SK-N-SH (cell line): ENCODE data around the gene GMPPB. TPM values are rescaled to one million over a fixed set of nuclear protein-coding genes. Genes with fewer than 3 reads are reported as not detected.

Experiments used
- CTCF ChIA-PET: fragments of 300-600, 350-600 bp; formaldehyde crosslinking; extraction: SDS; loops from one replicate; lab custom pipeline; 2021; lab: Yijun Ruan, JAX
- POLR2A ChIA-PET: fragments of 350-600 bp; sonication (Branson Sonifier 250); formaldehyde crosslinking; extraction: SDS; loops from one replicate; lab custom pipeline; 2020; ENCODE audit warnings: antibody characterized with exemption, inconsistent platforms; lab: Yijun Ruan, JAX
- DNase-seq: peaks from one replicate; pipeline ENCODE4 v3.0.0; 2012
- H2AFZ ChIP-seq: fragments of 200-600 bp; sonication (generic); 2 replicates; pipeline ENCODE4 v1.8.1; 2016; ENCODE audit warnings: antibody characterized with exemption, mild to moderate bottlenecking, low read depth
- H3F3A ChIP-seq: fragments of 200-600 bp; sonication (generic); replicated peaks from 2 replicates; pipeline ENCODE3; 2016; ENCODE audit warnings: antibody characterized with exemption, mild to moderate bottlenecking; ENCODE audit not compliant: insufficient read depth
- H3K27ac ChIP-seq, 2 experiments: fragments of 200-500 bp in 1 of 2; fragments of 200-600 bp in 1 of 2; sonication (Bioruptor generic) in 1 of 2; sonication (generic), shearing (Covaris generic) in 1 of 2; 2 replicates each; pipeline versions ENCODE4 v1.5.1 to v1.6.1; 2014 to 2016; ENCODE audit warnings: low read depth in 2 of 2, inconsistent platforms in 1 of 2, low read length in 1 of 2, mild to moderate bottlenecking in 1 of 2, mixed read lengths in 1 of 2
- H3K27me3 ChIP-seq: fragments of 200-600 bp; sonication (generic), shearing (Covaris generic); 2 replicates; pipeline ENCODE4 v1.6.1; 2016; ENCODE audit warnings: mixed run types; ENCODE audit not compliant: insufficient read depth
- H3K36me3 ChIP-seq, 2 experiments: fragments of 200-500 bp in 1 of 2; fragments of 200-600 bp in 1 of 2; sonication (Bioruptor generic) in 1 of 2; sonication (generic) in 1 of 2; replicated peaks in 1 of 2; 2 replicates each; pipeline versions ENCODE3 to v1.5.1; 2014 to 2016; ENCODE audit warnings: low read length in 1 of 2, mild to moderate bottlenecking in 1 of 2; ENCODE audit not compliant: insufficient read depth in 2 of 2, control insufficient read depth in 1 of 2
- H3K4me1 ChIP-seq, 2 experiments: fragments of 200-500 bp in 1 of 2; fragments of 200-600 bp in 1 of 2; sonication (Bioruptor generic) in 1 of 2; sonication (generic), shearing (Covaris generic) in 1 of 2; 2 replicates each; pipeline versions ENCODE4 v1.5.1 to v1.6.1; 2014 to 2016; ENCODE audit warnings: low read depth in 1 of 2, low read length in 1 of 2, mixed run types in 1 of 2; ENCODE audit not compliant: insufficient read depth in 2 of 2, control insufficient read depth in 1 of 2
- H3K4me2 ChIP-seq: fragments of 200-600 bp; sonication (generic), shearing (Covaris generic); 2 replicates; pipeline ENCODE4 v1.6.1; 2017; ENCODE audit warnings: mixed run types
- H3K4me3 ChIP-seq, 2 experiments: fragments of 200-500 bp in 1 of 2; fragments of 200-600 bp in 1 of 2; sonication (Bioruptor generic) in 1 of 2; sonication (generic), shearing (Covaris generic) in 1 of 2; 2 replicates each; pipeline versions ENCODE4 v1.5.1 to v1.8.1; 2014 to 2016; ENCODE audit warnings: low read depth in 2 of 2, inconsistent platforms in 1 of 2, low read length in 1 of 2, mild to moderate bottlenecking in 1 of 2, mixed read lengths in 1 of 2, moderate library complexity in 1 of 2
- H3K79me2 ChIP-seq: fragments of 200-600 bp; sonication (generic); 2 replicates; pipeline ENCODE4 v1.8.1; 2017; ENCODE audit warnings: mild to moderate bottlenecking; ENCODE audit not compliant: insufficient read depth
- H3K9ac ChIP-seq: fragments of 200-600 bp; sonication (generic); 2 replicates; pipeline ENCODE4 v1.6.1; 2017; ENCODE audit warnings: mixed run types
- H3K9me2 ChIP-seq: fragments of 200-600 bp; sonication (generic); 2 replicates; pipeline ENCODE4 v1.6.1; 2017; ENCODE audit warnings: mixed run types
- H3K9me3 ChIP-seq: fragments of 200-600 bp; sonication (generic); 2 replicates; pipeline ENCODE4 v1.6.1; 2017; ENCODE audit warnings: mixed run types, mild to moderate bottlenecking, moderate library complexity
- H4K20me1 ChIP-seq: fragments of 200-600 bp; sonication (generic); 2 replicates; pipeline ENCODE4 v1.6.1; 2017; ENCODE audit warnings: mild to moderate bottlenecking, mixed run types; ENCODE audit not compliant: insufficient read depth
- CHD2 ChIP-seq: fragments of 150-350 bp; IDR thresholded peaks from 2 replicates; pipeline ENCODE4 v1.6.1; 2018; ENCODE audit warnings: low read length; ENCODE audit not compliant: partially characterized antibody
- ELF1 ChIP-seq: IDR thresholded peaks from 2 replicates; pipeline ENCODE4 v1.4.0; 2012
- EP300 ChIP-seq, 2 experiments: IDR thresholded peaks; 2 replicates each; pipeline versions ENCODE4 v1.4.0 to v1.6.1; 2012; ENCODE audit warnings: borderline replicate concordance in 1 of 2, low read depth in 1 of 2, low read length in 1 of 2
- EZH2phosphoT487 ChIP-seq: fragments of 200-600 bp; sonication (generic); IDR thresholded peaks from 2 replicates; pipeline ENCODE4 v1.6.1; 2017; ENCODE audit warnings: low read depth, mixed run types, mild to moderate bottlenecking, antibody characterized with exemption, moderate library complexity, borderline replicate concordance
- FOSL2 ChIP-seq: IDR thresholded peaks from 2 replicates; pipeline ENCODE4 v1.4.0; 2012; ENCODE audit warnings: low read depth, mild to moderate bottlenecking, moderate library complexity, borderline replicate concordance
- FOXJ3 ChIP-seq: sonication (generic); formaldehyde crosslinking; IDR thresholded peaks from 2 replicates; pipeline ENCODE4 v1.5.1; 2020; ENCODE audit warnings: mild to moderate bottlenecking, missing genetic modification reagents
- FOXM1 ChIP-seq: IDR thresholded peaks from 2 replicates; pipeline ENCODE4 v1.4.0; 2012; ENCODE audit warnings: low read depth, mild to moderate bottlenecking
- GABPA ChIP-seq: IDR thresholded peaks from 2 replicates; pipeline ENCODE4 v1.4.0; 2012; ENCODE audit warnings: low read depth, mild to moderate bottlenecking
- GATA2 ChIP-seq: sonication (generic); formaldehyde crosslinking; IDR thresholded peaks from 2 replicates; pipeline ENCODE4 v1.5.0; 2020; ENCODE audit warnings: mild to moderate bottlenecking, missing genetic modification reagents
- JUND ChIP-seq: IDR thresholded peaks from 2 replicates; pipeline ENCODE4 v1.4.0; 2012
- MAX ChIP-seq: IDR thresholded peaks from 2 replicates; pipeline ENCODE4 v1.4.0; 2012; ENCODE audit warnings: low read depth
- MEF2A ChIP-seq: IDR thresholded peaks from 2 replicates; pipeline ENCODE4 v1.4.0; 2012; ENCODE audit warnings: low read depth, borderline replicate concordance
- MXI1 ChIP-seq: IDR thresholded peaks from 2 replicates; pipeline ENCODE4 v1.6.1; 2012; ENCODE audit warnings: mild to moderate bottlenecking, low read depth, low read length, improper control_type of control experiment
- POLR2AphosphoS5 ChIP-seq: IDR thresholded peaks from 2 replicates; pipeline ENCODE4 v1.6.1; 2012; ENCODE audit warnings: low read depth, low read length
- RAD21 ChIP-seq: IDR thresholded peaks from 2 replicates; pipeline ENCODE4 v1.6.1; 2012; ENCODE audit warnings: mild to moderate bottlenecking, low read length
- RCOR1 ChIP-seq: fragments of 150-350 bp; IDR thresholded peaks from 2 replicates; pipeline ENCODE4 v1.6.1; 2017; ENCODE audit warnings: antibody characterized with exemption, low read length
- RFX5 ChIP-seq: IDR thresholded peaks from 2 replicates; pipeline ENCODE4 v1.6.1; 2012; ENCODE audit warnings: mild to moderate bottlenecking, improper control_type of control experiment, low read length
- RXRA ChIP-seq: IDR thresholded peaks from 2 replicates; pipeline ENCODE4 v1.4.0; 2012; ENCODE audit warnings: low read depth, mild to moderate bottlenecking, borderline replicate concordance
- SIN3A ChIP-seq: IDR thresholded peaks from 2 replicates; pipeline ENCODE4 v1.6.1; 2012; ENCODE audit warnings: low read depth, mild to moderate bottlenecking, low read length, moderate library complexity, borderline replicate concordance
- SMC3 ChIP-seq: IDR thresholded peaks from 2 replicates; pipeline ENCODE4 v1.6.1; 2012; ENCODE audit warnings: low read depth, low read length, improper control_type of control experiment
- TAF1 ChIP-seq: IDR thresholded peaks from 2 replicates; pipeline ENCODE4 v1.6.1; 2012; ENCODE audit warnings: low read depth, mild to moderate bottlenecking, low read length, moderate library complexity, borderline replicate concordance
- TCF12 ChIP-seq: IDR thresholded peaks from 2 replicates; pipeline ENCODE4 v1.4.0; 2012
- TEAD4 ChIP-seq: IDR thresholded peaks from 2 replicates; pipeline ENCODE4 v1.4.0; 2012; ENCODE audit warnings: mild to moderate bottlenecking, borderline replicate concordance; ENCODE audit not compliant: insufficient read depth
- YY1 ChIP-seq: IDR thresholded peaks from 2 replicates; pipeline ENCODE4 v1.4.0; 2012; ENCODE audit warnings: low read depth, mild to moderate bottlenecking
- WGBS: methylation state at CpG from one replicate; pipeline ENCODE4 v1.1.6; 2017; ENCODE audit warnings: low lambda C conversion rate; 5-methylcytosine and 5-hydroxymethylcytosine counted together
- polyA plus RNA-seq, 3 experiments: library from polyadenylated mRNA; depleted of rRNA; stranded (reverse); fragments of >200 nt; gene quantifications; 2 replicates each; pipeline ENCODE4 v1.2.3, GENCODE V29; 2012
- TF ChIP-seq, protein P1 (sequence below): fragments of 150-350 bp; IDR thresholded peaks from 2 replicates; pipeline ENCODE4 v1.6.1; 2016; ENCODE audit warnings: mild to moderate bottlenecking, low read depth, low read length
- TF ChIP-seq, protein P2 (sequence below): IDR thresholded peaks from 2 replicates; pipeline ENCODE4 v1.4.0; 2012; ENCODE audit warnings: low read depth, borderline replicate concordance
- TF ChIP-seq, protein P3 (sequence below): IDR thresholded peaks from 2 replicates; pipeline ENCODE4 v1.6.1; 2012; ENCODE audit warnings: mild to moderate bottlenecking, low read depth, low read length, moderate library complexity

Gene GMPPB
- polyA plus RNA-seq, 1 of the 3 experiments (the other 2 are of a cell fraction): 25.1 TPM

GRCh38 chr3:49719214-49719884 is 4.4 kb downstream of the GMPPB start, which contains the start of gene AMIGO3:
TSS of gene AMIGO3 (minus strand) at chr3:49719684. CDS start at chr3:49719465, 219 bp downstream.
- Histone ChIP-seq H3K27me3 (no peaks in the 10 kb centered on the region), H4K20me1 (no peaks in the 10 kb centered on the region), H3F3A (peaks cover 8% of the 10 kb centered on the region), H3K9ac (no peak within 1 kb of the TSS), H3K36me3 (peaks cover 0 to 38% of the 10 kb centered on the region in 2 experiments), H3K4me3 (peak within 1 kb of the TSS; percentile 47 to 61), H3K79me2 (peaks cover 15% of the 10 kb centered on the region), H3K9me3 (no peaks in the 10 kb centered on the region), H3K4me2 (peak within 1 kb of the TSS; percentile 74), H2AFZ (no peak within 1 kb of the TSS), H3K4me1 (peaks cover 8 to 26% of the 10 kb centered on the region in 2 experiments; a peak in 2 of 4 replicates), H3K27ac (peak within 1 kb of the TSS; percentile 12 to 64; a peak in 3 of 4 replicates), H3K9me2 (no peaks in the 10 kb centered on the region)
- CTCF ChIA-PET: interaction anchor here (1.1 to 7.9 kb wide), 13 partner anchors 10 to 180 kb away, joined by 3 to 76 read pairs (median 4); partner anchors contain the start of genes INKA1 and IP6K1
- DNase-seq: peak; percentile 99
- WGBS: 7% methylated on average over 46 of the region's 50 CpGs
- POLR2A ChIA-PET: interaction anchor here (0.6 to 1.9 kb wide), 6 partner anchors 12 to 401 kb away, joined by 3 to 8 read pairs (median 4); no protein-coding TSS in a partner anchor
- no peak for TF ChIP-seq EZH2phosphoT487
- peak; percentile 81 for TF ChIP-seq MAX
- TF ChIP-seq, protein P1, sequence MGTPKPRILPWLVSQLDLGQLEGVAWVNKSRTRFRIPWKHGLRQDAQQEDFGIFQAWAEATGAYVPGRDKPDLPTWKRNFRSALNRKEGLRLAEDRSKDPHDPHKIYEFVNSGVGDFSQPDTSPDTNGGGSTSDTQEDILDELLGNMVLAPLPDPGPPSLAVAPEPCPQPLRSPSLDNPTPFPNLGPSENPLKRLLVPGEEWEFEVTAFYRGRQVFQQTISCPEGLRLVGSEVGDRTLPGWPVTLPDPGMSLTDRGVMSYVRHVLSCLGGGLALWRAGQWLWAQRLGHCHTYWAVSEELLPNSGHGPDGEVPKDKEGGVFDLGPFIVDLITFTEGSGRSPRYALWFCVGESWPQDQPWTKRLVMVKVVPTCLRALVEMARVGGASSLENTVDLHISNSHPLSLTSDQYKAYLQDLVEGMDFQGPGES: no peak
- TF ChIP-seq ELF1: peak; percentile 64; the same call in 1 of the 2 replicates
- no peak for TF ChIP-seq RXRA
- TF ChIP-seq GATA2 (CRISPR knock-in tag): no peak
- TF ChIP-seq, protein P2, sequence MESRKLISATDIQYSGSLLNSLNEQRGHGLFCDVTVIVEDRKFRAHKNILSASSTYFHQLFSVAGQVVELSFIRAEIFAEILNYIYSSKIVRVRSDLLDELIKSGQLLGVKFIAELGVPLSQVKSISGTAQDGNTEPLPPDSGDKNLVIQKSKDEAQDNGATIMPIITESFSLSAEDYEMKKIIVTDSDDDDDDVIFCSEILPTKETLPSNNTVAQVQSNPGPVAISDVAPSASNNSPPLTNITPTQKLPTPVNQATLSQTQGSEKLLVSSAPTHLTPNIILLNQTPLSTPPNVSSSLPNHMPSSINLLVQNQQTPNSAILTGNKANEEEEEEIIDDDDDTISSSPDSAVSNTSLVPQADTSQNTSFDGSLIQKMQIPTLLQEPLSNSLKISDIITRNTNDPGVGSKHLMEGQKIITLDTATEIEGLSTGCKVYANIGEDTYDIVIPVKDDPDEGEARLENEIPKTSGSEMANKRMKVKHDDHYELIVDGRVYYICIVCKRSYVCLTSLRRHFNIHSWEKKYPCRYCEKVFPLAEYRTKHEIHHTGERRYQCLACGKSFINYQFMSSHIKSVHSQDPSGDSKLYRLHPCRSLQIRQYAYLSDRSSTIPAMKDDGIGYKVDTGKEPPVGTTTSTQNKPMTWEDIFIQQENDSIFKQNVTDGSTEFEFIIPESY: no peak
- no peak for TF ChIP-seq RCOR1
- no peak for TF ChIP-seq TEAD4
- TF ChIP-seq RAD21: peak; percentile 32
- TF ChIP-seq TAF1: peak; percentile 30; the same call in 1 of the 2 replicates
- TF ChIP-seq YY1: 0 out of 2 replicates have a peak, but pooled peaks have one; percentile 26
- TF ChIP-seq RFX5: no peak
- no peak for TF ChIP-seq MEF2A
- TF ChIP-seq CHD2: peak; percentile 65
- peak; percentile 50 for TF ChIP-seq TCF12
- no peak for TF ChIP-seq FOSL2
- peak; percentile 55; the same call in 1 of the 2 replicates for TF ChIP-seq JUND
- no peak for TF ChIP-seq EP300 (IDR thresholded peaks at IDR 0.05; ENCODE audit: borderline replicate concordance in 1 of 2, low read depth in 1 of 2, low read length in 1 of 2)
- TF ChIP-seq SIN3A: 0 out of 2 replicates have a peak, but pooled peaks have one; percentile 16
- no peak for TF ChIP-seq FOXM1
- no peak for TF ChIP-seq GABPA
- peak; percentile 8; the same call in 1 of the 2 replicates for TF ChIP-seq SMC3
- peak; percentile 94 for TF ChIP-seq POLR2AphosphoS5
- TF ChIP-seq MXI1: peak; percentile 70; the same call in 1 of the 2 replicates
- TF ChIP-seq FOXJ3 (CRISPR knock-in tag): no peak
- TF ChIP-seq, protein P3, sequence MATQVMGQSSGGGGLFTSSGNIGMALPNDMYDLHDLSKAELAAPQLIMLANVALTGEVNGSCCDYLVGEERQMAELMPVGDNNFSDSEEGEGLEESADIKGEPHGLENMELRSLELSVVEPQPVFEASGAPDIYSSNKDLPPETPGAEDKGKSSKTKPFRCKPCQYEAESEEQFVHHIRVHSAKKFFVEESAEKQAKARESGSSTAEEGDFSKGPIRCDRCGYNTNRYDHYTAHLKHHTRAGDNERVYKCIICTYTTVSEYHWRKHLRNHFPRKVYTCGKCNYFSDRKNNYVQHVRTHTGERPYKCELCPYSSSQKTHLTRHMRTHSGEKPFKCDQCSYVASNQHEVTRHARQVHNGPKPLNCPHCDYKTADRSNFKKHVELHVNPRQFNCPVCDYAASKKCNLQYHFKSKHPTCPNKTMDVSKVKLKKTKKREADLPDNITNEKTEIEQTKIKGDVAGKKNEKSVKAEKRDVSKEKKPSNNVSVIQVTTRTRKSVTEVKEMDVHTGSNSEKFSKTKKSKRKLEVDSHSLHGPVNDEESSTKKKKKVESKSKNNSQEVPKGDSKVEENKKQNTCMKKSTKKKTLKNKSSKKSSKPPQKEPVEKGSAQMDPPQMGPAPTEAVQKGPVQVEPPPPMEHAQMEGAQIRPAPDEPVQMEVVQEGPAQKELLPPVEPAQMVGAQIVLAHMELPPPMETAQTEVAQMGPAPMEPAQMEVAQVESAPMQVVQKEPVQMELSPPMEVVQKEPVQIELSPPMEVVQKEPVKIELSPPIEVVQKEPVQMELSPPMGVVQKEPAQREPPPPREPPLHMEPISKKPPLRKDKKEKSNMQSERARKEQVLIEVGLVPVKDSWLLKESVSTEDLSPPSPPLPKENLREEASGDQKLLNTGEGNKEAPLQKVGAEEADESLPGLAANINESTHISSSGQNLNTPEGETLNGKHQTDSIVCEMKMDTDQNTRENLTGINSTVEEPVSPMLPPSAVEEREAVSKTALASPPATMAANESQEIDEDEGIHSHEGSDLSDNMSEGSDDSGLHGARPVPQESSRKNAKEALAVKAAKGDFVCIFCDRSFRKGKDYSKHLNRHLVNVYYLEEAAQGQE: no peak
